Heart right ventricle (tissue), 16 donors: ENCODE data around the gene FPR1. TPM values are rescaled to one million over a fixed set of nuclear protein-coding genes. Genes with fewer than 3 reads are reported as not detected.

Experiments
- ATAC-seq, 8 donors: fragments of 200-7000 bp; cut with Tn5 transposase; one replicate each; pipeline ENCODE4 v1.9.1; 2020; ENCODE audit warnings: mild to moderate bottlenecking in 8 of 8, moderate library complexity in 8 of 8, moderate number of reproducible peaks in 1 of 8
- DNase-seq, 2 donors: peaks; one replicate each; pipeline ENCODE4 v3.0.0-alpha.2; 2020
- H3K27ac ChIP-seq, 10 donors: fragments of 200-600 bp; sonication (generic) in 2 of 10; one replicate each; pipeline versions ENCODE4 v1.5.0 to v1.8.0; 2020 to 2022; ENCODE audit warnings: mild to moderate bottlenecking in 3 of 10
- H3K27me3 ChIP-seq, 7 donors: fragments of 200-600 bp; one replicate each; pipeline ENCODE4 v1.8.0; 2021 to 2022; ENCODE audit warnings: mild to moderate bottlenecking in 2 of 7
- H3K36me3 ChIP-seq, 9 donors: fragments of 200-600 bp; sonication (generic) in 1 of 9; one replicate each; pipeline versions ENCODE4 v1.5.0 to v1.8.0; 2020 to 2022; ENCODE audit warnings: mild to moderate bottlenecking in 2 of 9
- H3K4me1 ChIP-seq, 9 donors: fragments of 200-600 bp; sonication (generic) in 1 of 9; one replicate each; pipeline versions ENCODE4 v1.5.0 to v1.8.0; 2020 to 2022; ENCODE audit warnings: mild to moderate bottlenecking in 4 of 9
- H3K4me3 ChIP-seq, 10 donors: fragments of 200-600 bp; sonication (generic) in 2 of 10; one replicate each; pipeline versions ENCODE4 v1.5.0 to v1.8.0; 2020 to 2022; ENCODE audit warnings: mild to moderate bottlenecking in 7 of 10, moderate library complexity in 2 of 10
- H3K9me3 ChIP-seq, 11 donors: fragments of 200-600 bp in 10 of 11; sonication (generic) in 2 of 11; one replicate each; pipeline versions ENCODE4 v1.5.0 to v1.8.0; 2013 to 2022; ENCODE audit warnings: mild to moderate bottlenecking in 2 of 11, control low read depth in 1 of 11, moderate library complexity in 1 of 11
- CTCF ChIP-seq, 9 donors: fragments of 200-600 bp; sonication (generic) in 2 of 9; IDR thresholded peaks; one replicate each; pipeline versions ENCODE4 v1.5.0 to v1.8.0; 2021 to 2022; ENCODE audit warnings: antibody characterized with exemption in 9 of 9, mild to moderate bottlenecking in 5 of 9, moderate library complexity in 1 of 9
- WGBS, 2 donors: extraction: QIAGEN DNeasy Blood & Tissue Kit; methylation state at CpG; one replicate each; pipeline ENCODE4 v1.1.7; 2013; ENCODE audit warnings: inconsistent platforms in 1 of 2; 5-methylcytosine and 5-hydroxymethylcytosine counted together
- intact Hi-C, 10 donors: fragments of 100-400 bp; cut with DNase I; formaldehyde crosslinking; loops; one replicate each; pipeline versions ENCODE4 v1.11.1 to v1.14.2; 2022
- polyA plus RNA-seq, 2 donors: library from polyadenylated mRNA; stranded (reverse); fragments of 200-250 nt; gene quantifications; one replicate each; pipeline ENCODE4 v1.2.3, GENCODE V29; 2013
- total RNA-seq, 10 donors: library from RNA; stranded (reverse); fragmentation: NEBNext Ultra II Directional in 3 of 10; extraction: Animal tissue kit (Norgen Biotek cat#: 25700) in 3 of 10; gene quantifications; one replicate each; pipeline versions ENCODE4 v1.2.1 to v1.2.4, GENCODE V29; 2021 to 2023
- donor health status: Arrhythmogenic right ventricular cardiomyopathy.
- donor health status: ischemic (EF 13 %, LVEDD 7.1; RV severe dilation, severe dysfunction).
- donor health status: healthy with polysubstance abuse.
- donor health status: DM: no; HTN: yes; CAD: no.
- donor health status: DM: no; HTN: no; CAD: no.
- donor health status: ischemic (EF 25% LVEDD 6.9; RV normal size, moderate dysfunction).
- donor health status: ischemic (EF 25% LVEDD 5.7; RV mildly dilated, moderate dysfunction).
- donor health status: healthy.
- donor health status: DM: yes; HTN: yes; CAD: no.
- donor health status: Ischemic cardiomyopathy.
- donor health status: ischemic (EF 35%, LVEDD 5.7; RV mildly dilated, moderate dysfunction).
- donor health status: nonischemic (EF 11% LVEDD 7.7; RV severe dilation, severe dysfunction).
- donor health status: DM: yes; HTN: yes; CAD: no.
- donor health status: PGD.
- donor health status: ischemic (EF 29% LVEDD 5.4; RV normal size, mild dysfunction).
- donor health status: nonischemic (EF 23%, LVEDD 6.1; RV moderate dilation, normal function).

FPR1 gene
- total and polyA plus RNA-seq, 12 donors = 0.95 to 16.9 (median 3.8) TPM

- no peak for DNase-seq
- Histone ChIP-seq H3K36me3 (no peaks in the 10 kb centered on the region), H3K9me3 (no peaks in the 10 kb centered on the region), H3K27ac (peak overlapping the region in 7 of 10 donors; percentile 20 to 83 (median 50)), H3K27me3 (peaks cover 0 to 4% (median 0%) of the 10 kb centered on the region in 7 donors), H3K4me3 (no peak overlapping the region), H3K4me1 (peaks cover 0 to 68% (median 5%) of the 10 kb centered on the region in 9 donors)
- intact Hi-C loops = loop anchor here in 2 of 10 donors (10.0 kb wide), 1 partner anchor 309 kb away; the partner anchor contains the start of gene CEACAM18 (in 2 of the 2)
- WGBS, 2 donors = 55 to 69% methylated on average over 6 of the region's 6 CpGs
- no peak for ATAC-seq
- TF ChIP-seq CTCF (IDR thresholded peaks at IDR 0.05) = no peak
These were observed 32.6 kb upstream of the FPR1 start for GRCh38 chr19:51784109-51784785.

- peak in 6 of 9 donors; percentile 6 to 45 (median 30) for TF ChIP-seq CTCF (IDR thresholded peaks at IDR 0.05)
- DNase-seq = no peak
- peaks cover 0 to 68% (median 5%) of the 10 kb centered on the region in 9 donors for H3K4me1 ChIP-seq
- intact Hi-C loops = loop anchor here in 2 of 10 donors (10.0 kb wide), 1 partner anchor 309 kb away; the partner anchor contains the start of gene CEACAM18 (in 2 of the 2)
- H3K36me3 ChIP-seq = no peaks in the 10 kb centered on the region
- no peak overlapping the region for H3K4me3 ChIP-seq
- H3K27me3 ChIP-seq = peaks cover 0 to 4% (median 0%) of the 10 kb centered on the region in 7 donors
- WGBS, 2 donors = 43 to 46% methylated on average over 3 of the region's 3 CpGs
- no peaks in the 10 kb centered on the region for H3K9me3 ChIP-seq
- H3K27ac ChIP-seq = peak overlapping the region in 2 of 10 donors; percentile 48 to 83
- ATAC-seq = peak in 4 of 8 donors; percentile 26 to 39 (median 33)
These were observed 31.7 kb upstream of the FPR1 start for GRCh38 chr19:51783372-51783771.

GRCh38 chr19:51781999-51782398 is 30.3 kb upstream of the FPR1 start:
- peak overlapping the region in 1 of 10 donors; percentile 31 for H3K27ac ChIP-seq
- no peak for DNase-seq
- no peak for TF ChIP-seq CTCF (IDR thresholded peaks at IDR 0.05)
- no peak overlapping the region for H3K4me3 ChIP-seq
- peaks cover 0 to 4% (median 0%) of the 10 kb centered on the region in 7 donors for H3K27me3 ChIP-seq
- WGBS, 2 donors = 58 to 59% methylated on average over 3 of the region's 3 CpGs
- peaks cover 0 to 69% (median 14%) of the 10 kb centered on the region in 9 donors for H3K4me1 ChIP-seq
- no peaks in the 10 kb centered on the region for H3K36me3 ChIP-seq
- ATAC-seq = no peak
- intact Hi-C loops = loop anchor here in 2 of 10 donors (10.0 kb wide), 1 partner anchor 307 kb away; the partner anchor contains the start of gene CEACAM18 (in 2 of the 2)
- no peaks in the 10 kb centered on the region for H3K9me3 ChIP-seq

GRCh38 chr19:51780270-51780669 is 28.6 kb upstream of the FPR1 start:
- no peaks in the 10 kb centered on the region for H3K36me3 ChIP-seq
- no peak overlapping the region for H3K27ac ChIP-seq
- ATAC-seq (no peak), DNase-seq (no peak)
- no peak overlapping the region for H3K4me3 ChIP-seq
- WGBS, 2 donors = 54 to 61% methylated on average over 2 of the region's 2 CpGs
- peaks cover 0 to 12% (median 0%) of the 10 kb centered on the region in 7 donors for H3K27me3 ChIP-seq
- intact Hi-C loops = loop anchor here in 2 of 10 donors (10.0 kb wide), 1 partner anchor 305 kb away; the partner anchor contains the start of gene CEACAM18 (in 2 of the 2)
- TF ChIP-seq CTCF (IDR thresholded peaks at IDR 0.05) = no peak
- peaks cover 0 to 52% (median 11%) of the 10 kb centered on the region in 9 donors for H3K4me1 ChIP-seq
- no peaks in the 10 kb centered on the region for H3K9me3 ChIP-seq
